Ishikawa (cell line): ENCODE data around the gene FMNL1.

ENCODE experiments used
- CEBPB ChIP-seq: IDR thresholded peaks from 2 replicates; pipeline ENCODE4 v1.6.1; 2012
- CREB1 ChIP-seq: IDR thresholded peaks from 2 replicates; pipeline ENCODE4 v1.6.1; 2012; ENCODE audit warnings: low read depth
- EGR1 ChIP-seq: IDR thresholded peaks from 2 replicates; pipeline ENCODE4 v1.6.1; 2012
- EP300 ChIP-seq: IDR thresholded peaks from 2 replicates; pipeline ENCODE4 v1.6.1; 2012; ENCODE audit warnings: borderline replicate concordance
- FOXM1 ChIP-seq: IDR thresholded peaks from 2 replicates; pipeline ENCODE4 v1.6.1; 2012; ENCODE audit warnings: low read depth, borderline replicate concordance
- NFIC ChIP-seq: IDR thresholded peaks from 2 replicates; pipeline ENCODE4 v1.6.1; 2012
- RAD21 ChIP-seq: IDR thresholded peaks from 2 replicates; pipeline ENCODE4 v1.6.1; 2012; ENCODE audit warnings: low read depth
- TAF1 ChIP-seq: IDR thresholded peaks from 2 replicates; pipeline ENCODE4 v1.6.1; 2012; ENCODE audit warnings: low read depth, mild to moderate bottlenecking
- TCF12 ChIP-seq: IDR thresholded peaks from 2 replicates; pipeline ENCODE4 v1.6.1; 2012; ENCODE audit warnings: low read depth
- TEAD4 ChIP-seq: IDR thresholded peaks from 2 replicates; pipeline ENCODE4 v1.6.1; 2012
- YY1 ChIP-seq: IDR thresholded peaks from 2 replicates; pipeline ENCODE4 v1.6.1; 2012; ENCODE audit warnings: low read depth
- ZBTB7A ChIP-seq: IDR thresholded peaks from 2 replicates; pipeline ENCODE4 v1.6.1; 2012; ENCODE audit warnings: low read depth
- TF ChIP-seq, protein P1 (sequence below): IDR thresholded peaks from 2 replicates; pipeline ENCODE4 v1.6.1; 2012
- TF ChIP-seq, protein P2 (sequence below): IDR thresholded peaks from 2 replicates; pipeline ENCODE4 v1.6.1; 2012; ENCODE audit warnings: low read depth, mild to moderate bottlenecking
- TF ChIP-seq, protein P3 (sequence below): IDR thresholded peaks from 2 replicates; pipeline ENCODE4 v1.6.1; 2012

FMNL1 gene

DNA sequence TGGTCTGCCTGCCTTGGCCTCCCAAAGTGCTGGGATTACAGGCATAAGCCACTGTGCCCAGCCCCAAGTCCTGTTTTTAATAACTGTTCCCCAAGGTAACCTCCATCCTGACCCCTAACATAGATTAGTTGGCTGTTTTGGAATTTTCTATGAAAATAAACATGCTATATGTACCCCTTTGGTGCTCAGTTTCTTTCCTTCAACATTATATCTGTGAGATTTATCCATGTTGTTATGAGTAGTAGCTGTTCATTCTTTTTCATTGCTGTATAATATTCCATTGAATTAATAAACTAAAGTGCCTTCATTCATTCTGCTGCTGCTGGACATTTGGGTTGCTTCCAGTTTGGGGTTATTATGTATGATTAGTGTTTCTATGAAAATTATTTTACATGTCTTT lies 26.3 kb upstream of the FMNL1 start:
- no peak for TF ChIP-seq YY1
- TF ChIP-seq, protein P1, sequence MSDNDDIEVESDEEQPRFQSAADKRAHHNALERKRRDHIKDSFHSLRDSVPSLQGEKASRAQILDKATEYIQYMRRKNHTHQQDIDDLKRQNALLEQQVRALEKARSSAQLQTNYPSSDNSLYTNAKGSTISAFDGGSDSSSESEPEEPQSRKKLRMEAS: no peak
- TF ChIP-seq, protein P2, sequence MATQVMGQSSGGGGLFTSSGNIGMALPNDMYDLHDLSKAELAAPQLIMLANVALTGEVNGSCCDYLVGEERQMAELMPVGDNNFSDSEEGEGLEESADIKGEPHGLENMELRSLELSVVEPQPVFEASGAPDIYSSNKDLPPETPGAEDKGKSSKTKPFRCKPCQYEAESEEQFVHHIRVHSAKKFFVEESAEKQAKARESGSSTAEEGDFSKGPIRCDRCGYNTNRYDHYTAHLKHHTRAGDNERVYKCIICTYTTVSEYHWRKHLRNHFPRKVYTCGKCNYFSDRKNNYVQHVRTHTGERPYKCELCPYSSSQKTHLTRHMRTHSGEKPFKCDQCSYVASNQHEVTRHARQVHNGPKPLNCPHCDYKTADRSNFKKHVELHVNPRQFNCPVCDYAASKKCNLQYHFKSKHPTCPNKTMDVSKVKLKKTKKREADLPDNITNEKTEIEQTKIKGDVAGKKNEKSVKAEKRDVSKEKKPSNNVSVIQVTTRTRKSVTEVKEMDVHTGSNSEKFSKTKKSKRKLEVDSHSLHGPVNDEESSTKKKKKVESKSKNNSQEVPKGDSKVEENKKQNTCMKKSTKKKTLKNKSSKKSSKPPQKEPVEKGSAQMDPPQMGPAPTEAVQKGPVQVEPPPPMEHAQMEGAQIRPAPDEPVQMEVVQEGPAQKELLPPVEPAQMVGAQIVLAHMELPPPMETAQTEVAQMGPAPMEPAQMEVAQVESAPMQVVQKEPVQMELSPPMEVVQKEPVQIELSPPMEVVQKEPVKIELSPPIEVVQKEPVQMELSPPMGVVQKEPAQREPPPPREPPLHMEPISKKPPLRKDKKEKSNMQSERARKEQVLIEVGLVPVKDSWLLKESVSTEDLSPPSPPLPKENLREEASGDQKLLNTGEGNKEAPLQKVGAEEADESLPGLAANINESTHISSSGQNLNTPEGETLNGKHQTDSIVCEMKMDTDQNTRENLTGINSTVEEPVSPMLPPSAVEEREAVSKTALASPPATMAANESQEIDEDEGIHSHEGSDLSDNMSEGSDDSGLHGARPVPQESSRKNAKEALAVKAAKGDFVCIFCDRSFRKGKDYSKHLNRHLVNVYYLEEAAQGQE: no peak
- no peak for TF ChIP-seq FOXM1
- no peak for TF ChIP-seq CEBPB
- TF ChIP-seq EP300: no peak
- no peak for TF ChIP-seq TCF12
- no peak for TF ChIP-seq EGR1
- TF ChIP-seq RAD21: no peak
- no peak for TF ChIP-seq NFIC
- TF ChIP-seq CREB1: no peak
- TF ChIP-seq, protein P3, sequence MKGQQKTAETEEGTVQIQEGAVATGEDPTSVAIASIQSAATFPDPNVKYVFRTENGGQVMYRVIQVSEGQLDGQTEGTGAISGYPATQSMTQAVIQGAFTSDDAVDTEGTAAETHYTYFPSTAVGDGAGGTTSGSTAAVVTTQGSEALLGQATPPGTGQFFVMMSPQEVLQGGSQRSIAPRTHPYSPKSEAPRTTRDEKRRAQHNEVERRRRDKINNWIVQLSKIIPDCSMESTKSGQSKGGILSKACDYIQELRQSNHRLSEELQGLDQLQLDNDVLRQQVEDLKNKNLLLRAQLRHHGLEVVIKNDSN: no peak
- no peak for TF ChIP-seq TEAD4
- TF ChIP-seq ZBTB7A: no peak
- no peak for TF ChIP-seq TAF1

DNA sequence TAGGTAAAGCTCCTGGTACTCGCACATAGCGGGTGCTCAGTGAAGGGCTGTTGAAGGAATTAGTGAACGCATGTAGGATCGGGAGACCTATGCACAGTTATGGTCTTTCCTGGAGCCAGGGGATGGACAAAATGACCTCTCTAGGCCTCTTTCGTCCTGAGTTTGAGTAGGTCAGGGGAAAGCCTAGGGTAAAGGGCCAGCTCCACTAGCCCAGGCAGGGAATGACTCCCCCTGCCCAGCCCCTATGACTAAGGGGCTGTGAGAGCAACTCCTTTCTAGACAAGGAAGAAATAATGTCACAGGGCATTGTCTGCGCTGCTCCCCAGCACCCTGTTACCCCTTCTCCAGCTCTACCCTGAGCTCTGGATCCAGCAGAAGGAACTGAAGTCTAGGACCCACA lies 24.6 kb upstream of the FMNL1 start:
- TF ChIP-seq RAD21 (no peak), FOXM1 (no peak), TCF12 (no peak), TAF1 (no peak)
- TF ChIP-seq, protein P3: no peak
- TF ChIP-seq, protein P2: no peak

DNA sequence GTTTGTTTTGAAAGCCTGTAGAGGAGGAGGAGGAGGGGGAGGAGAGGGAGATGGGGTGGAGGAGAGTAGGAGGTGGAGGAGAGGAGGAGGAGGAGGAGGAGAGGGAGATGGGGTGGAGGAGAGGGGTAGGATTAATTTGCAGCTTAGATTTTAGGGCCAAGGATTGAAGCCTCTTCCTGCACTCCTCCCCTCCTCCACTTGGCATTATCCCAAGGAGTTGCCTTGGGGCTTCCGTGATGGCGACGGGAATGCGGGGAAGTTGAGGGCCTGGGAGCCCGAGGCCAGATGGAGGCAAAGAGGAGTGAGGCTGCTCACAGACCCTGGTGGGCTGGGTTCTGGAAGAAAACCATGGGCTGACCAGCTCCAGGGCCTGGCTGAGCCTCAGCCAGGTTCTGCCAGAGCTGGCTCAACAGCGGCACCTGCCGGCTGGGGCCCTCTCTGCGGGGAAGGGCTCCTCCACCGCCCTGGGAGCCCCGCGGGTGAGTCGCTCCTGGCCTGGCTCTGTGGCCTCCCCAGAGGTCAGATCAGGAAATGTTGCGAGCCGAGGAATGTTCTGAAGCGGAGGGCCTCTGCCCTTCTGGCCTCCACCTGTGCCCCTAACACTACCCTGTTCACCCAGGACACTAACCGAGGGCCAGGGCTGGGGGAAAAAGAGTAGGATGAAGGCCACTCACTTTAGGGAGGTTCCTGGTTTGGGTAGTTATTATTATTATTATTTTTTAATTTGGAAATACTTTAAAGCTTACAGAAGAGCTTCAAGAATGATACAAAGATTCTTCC lies 23.9 kb upstream of the FMNL1 start:
- TF ChIP-seq, protein P1: no peak
- TF ChIP-seq RAD21 (peak; percentile 96), TAF1 (0 out of 2 replicates have a peak, but pooled peaks have one; percentile 21), CREB1 (no peak), YY1 (peak; percentile 47; the same call in 1 of the 2 replicates), TEAD4 (peak; percentile 42), NFIC (peak; percentile 85)

DNA sequence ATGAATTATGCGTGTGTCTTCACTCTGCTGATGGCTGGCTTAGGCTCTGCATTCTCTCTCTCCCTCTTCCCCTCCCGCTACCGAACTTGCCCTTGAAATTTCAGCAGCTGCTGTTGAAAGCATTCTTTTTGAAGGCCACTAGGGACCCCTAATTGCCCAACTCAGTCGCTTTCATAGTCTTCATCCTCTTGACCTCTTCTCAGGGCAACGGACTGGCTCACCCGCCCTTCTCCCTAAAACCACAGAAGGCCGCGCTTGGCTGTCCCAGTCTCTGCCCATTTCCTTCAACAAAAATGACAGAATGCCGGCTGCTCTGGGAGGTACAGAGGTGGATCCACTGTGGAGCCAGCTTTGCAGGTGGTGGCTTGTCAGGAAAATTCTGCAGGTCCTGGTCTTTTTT lies 21.0 kb upstream of the FMNL1 start:
- TF ChIP-seq EP300: no peak
- TF ChIP-seq RAD21: no peak
- no peak for TF ChIP-seq CREB1
- no peak for TF ChIP-seq YY1
- TF ChIP-seq TCF12: no peak
- TF ChIP-seq ZBTB7A: no peak

DNA sequence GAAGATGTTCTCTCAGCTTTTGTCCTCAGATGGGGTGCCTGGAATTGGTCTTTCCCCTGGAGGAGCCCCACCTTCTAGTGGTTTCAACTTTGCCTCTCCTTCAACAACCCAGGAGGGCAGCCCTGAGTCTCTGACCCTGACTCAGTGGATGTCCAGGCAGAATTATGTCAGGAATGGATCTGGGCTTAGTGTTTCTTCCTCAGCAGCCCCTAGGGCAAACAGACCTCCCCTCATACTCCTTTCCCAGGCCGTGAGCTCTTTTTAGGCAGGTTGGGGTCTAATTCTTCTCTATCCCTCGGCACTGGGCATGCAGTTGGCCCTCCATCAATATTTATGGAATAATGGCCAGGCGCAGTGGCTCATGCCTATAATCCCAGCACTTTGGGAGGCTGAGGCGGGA lies 20.2 kb upstream of the FMNL1 start:
- no peak for TF ChIP-seq FOXM1
- TF ChIP-seq TEAD4: no peak
- no peak for TF ChIP-seq RAD21
- no peak for TF ChIP-seq CREB1
- TF ChIP-seq CEBPB: no peak
- TF ChIP-seq ZBTB7A: no peak
- TF ChIP-seq, protein P3: no peak
- TF ChIP-seq, protein P1: no peak
- TF ChIP-seq EGR1: no peak
- TF ChIP-seq TAF1: no peak
- TF ChIP-seq EP300: no peak
- TF ChIP-seq NFIC: no peak
- no peak for TF ChIP-seq TCF12
- TF ChIP-seq YY1: no peak
